Endothelial cell of umbilical vein (primary cell): ENCODE measurements around the gene TOE1.

ENCODE experiments used
- EZH2 ChIP-seq: IDR thresholded peaks from 2 replicates; pipeline ENCODE4 v1.6.1; 2012; ENCODE audit warnings: borderline replicate concordance, low read depth, mild to moderate bottlenecking, moderate library complexity, low read length, inconsistent platforms; ENCODE audit not compliant: severe bottlenecking
- JUN ChIP-seq: IDR thresholded peaks from 2 replicates; pipeline ENCODE4 v1.6.1; 2011; ENCODE audit warnings: borderline replicate concordance, low read depth; ENCODE audit not compliant: insufficient read length, insufficient read depth
- POLR2A ChIP-seq: IDR thresholded peaks from 2 replicates; pipeline ENCODE4 v1.6.1; 2012; ENCODE audit warnings: low read depth, mild to moderate bottlenecking, control low read depth, low read length
- POLR2AphosphoS5 ChIP-seq: IDR thresholded peaks from 2 replicates; pipeline ENCODE4 v1.6.1; 2012; ENCODE audit warnings: low read depth, mild to moderate bottlenecking, control low read depth, low read length, moderate library complexity; ENCODE audit not compliant: insufficient read depth
- TF ChIP-seq, protein P1 (sequence below), 2 donors: IDR thresholded peaks; 1 replicate in 1 of 2; 2 replicates in 1 of 2; pipeline ENCODE4 v1.5.1; 2011; ENCODE audit warnings: low read length in 2 of 2, mild to moderate bottlenecking in 2 of 2, moderate library complexity in 2 of 2, control low read depth in 1 of 2, inconsistent platforms in 1 of 2, low read depth in 1 of 2; ENCODE audit not compliant: insufficient read depth in 1 of 2; ENCODE audit errors: extremely low read depth in 1 of 2
- TF ChIP-seq, protein P2 (sequence below): IDR thresholded peaks from 2 replicates; pipeline ENCODE4 v1.6.1; 2011; ENCODE audit not compliant: insufficient read depth, insufficient read length

DNA sequence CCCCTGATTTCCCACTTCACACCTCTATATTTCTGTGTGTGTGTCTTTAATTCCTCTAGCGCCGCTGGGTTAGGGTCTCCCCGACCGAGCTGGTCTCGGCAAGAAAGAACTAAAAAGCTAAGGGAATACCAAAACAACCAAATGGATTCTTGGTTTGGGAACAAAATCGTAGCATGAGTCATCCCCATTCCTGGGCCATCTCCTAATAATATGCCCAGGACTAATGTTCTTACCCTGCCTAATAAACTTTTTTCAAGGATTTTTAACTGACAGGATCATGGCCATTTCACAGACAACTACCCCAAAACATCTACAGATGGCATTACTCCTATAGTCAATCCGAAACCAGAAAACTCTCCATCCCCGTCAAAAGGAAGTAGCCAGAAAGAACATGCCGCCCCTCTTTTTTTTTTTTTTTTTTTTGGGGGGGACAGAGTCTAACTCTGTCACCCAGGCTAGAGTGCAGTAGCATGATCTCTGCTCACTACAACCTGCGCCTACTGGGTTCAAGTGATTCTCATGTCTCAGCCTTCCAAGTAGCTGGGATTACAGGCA lies 17.4 kb upstream of the TOE1 start:
- TF ChIP-seq, protein P1, sequence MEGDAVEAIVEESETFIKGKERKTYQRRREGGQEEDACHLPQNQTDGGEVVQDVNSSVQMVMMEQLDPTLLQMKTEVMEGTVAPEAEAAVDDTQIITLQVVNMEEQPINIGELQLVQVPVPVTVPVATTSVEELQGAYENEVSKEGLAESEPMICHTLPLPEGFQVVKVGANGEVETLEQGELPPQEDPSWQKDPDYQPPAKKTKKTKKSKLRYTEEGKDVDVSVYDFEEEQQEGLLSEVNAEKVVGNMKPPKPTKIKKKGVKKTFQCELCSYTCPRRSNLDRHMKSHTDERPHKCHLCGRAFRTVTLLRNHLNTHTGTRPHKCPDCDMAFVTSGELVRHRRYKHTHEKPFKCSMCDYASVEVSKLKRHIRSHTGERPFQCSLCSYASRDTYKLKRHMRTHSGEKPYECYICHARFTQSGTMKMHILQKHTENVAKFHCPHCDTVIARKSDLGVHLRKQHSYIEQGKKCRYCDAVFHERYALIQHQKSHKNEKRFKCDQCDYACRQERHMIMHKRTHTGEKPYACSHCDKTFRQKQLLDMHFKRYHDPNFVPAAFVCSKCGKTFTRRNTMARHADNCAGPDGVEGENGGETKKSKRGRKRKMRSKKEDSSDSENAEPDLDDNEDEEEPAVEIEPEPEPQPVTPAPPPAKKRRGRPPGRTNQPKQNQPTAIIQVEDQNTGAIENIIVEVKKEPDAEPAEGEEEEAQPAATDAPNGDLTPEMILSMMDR (IDR thresholded peaks at IDR 0.05; ENCODE audit: extremely low read depth in 1 of 2, insufficient read depth in 1 of 2, low read depth in 1 of 2, low read length in 2 of 2): no peak
- TF ChIP-seq POLR2AphosphoS5 (no peak), POLR2A (no peak), JUN (no peak), EZH2 (no peak)
- TF ChIP-seq, protein P2, sequence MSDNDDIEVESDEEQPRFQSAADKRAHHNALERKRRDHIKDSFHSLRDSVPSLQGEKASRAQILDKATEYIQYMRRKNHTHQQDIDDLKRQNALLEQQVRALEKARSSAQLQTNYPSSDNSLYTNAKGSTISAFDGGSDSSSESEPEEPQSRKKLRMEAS: no peak
